Measurements from ENCODE around the gene FLT3LG. TPM values are rescaled to one million over a fixed set of nuclear protein-coding genes. Genes with fewer than 3 reads are reported as not detected.

The FLT3LG gene
- total RNA-seq, 1 donor = 5.4 TPM

DNA sequence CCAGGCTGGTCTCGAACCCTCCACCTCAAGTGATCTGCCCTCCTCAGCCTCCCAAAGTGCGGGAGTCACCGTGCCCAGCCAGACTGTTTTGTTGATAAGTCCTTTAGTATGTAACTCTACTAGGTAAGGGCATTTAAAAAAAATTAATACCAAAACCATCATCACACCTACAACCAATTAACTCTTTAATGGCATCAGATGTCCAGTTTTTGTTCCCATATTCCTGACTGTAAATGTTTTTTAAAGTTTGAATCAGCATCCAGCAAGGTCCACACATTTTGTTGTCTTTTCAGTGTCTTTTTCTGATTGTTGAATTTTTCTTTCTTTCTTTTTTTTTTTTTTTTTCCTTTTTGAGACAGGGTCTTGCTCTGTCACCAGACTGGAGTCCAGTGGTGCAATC lies 44.0 kb downstream of the FLT3LG start:
- TF ChIP-seq, protein P1, sequence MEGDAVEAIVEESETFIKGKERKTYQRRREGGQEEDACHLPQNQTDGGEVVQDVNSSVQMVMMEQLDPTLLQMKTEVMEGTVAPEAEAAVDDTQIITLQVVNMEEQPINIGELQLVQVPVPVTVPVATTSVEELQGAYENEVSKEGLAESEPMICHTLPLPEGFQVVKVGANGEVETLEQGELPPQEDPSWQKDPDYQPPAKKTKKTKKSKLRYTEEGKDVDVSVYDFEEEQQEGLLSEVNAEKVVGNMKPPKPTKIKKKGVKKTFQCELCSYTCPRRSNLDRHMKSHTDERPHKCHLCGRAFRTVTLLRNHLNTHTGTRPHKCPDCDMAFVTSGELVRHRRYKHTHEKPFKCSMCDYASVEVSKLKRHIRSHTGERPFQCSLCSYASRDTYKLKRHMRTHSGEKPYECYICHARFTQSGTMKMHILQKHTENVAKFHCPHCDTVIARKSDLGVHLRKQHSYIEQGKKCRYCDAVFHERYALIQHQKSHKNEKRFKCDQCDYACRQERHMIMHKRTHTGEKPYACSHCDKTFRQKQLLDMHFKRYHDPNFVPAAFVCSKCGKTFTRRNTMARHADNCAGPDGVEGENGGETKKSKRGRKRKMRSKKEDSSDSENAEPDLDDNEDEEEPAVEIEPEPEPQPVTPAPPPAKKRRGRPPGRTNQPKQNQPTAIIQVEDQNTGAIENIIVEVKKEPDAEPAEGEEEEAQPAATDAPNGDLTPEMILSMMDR (IDR thresholded peaks at IDR 0.05; ENCODE audit: insufficient read depth, low read length) = no peak
- no peak for DNase-seq (ENCODE audit: low read depth)
- no peak overlapping the region for H3K4me3 ChIP-seq (ENCODE audit: low read depth, low read length)

DNA sequence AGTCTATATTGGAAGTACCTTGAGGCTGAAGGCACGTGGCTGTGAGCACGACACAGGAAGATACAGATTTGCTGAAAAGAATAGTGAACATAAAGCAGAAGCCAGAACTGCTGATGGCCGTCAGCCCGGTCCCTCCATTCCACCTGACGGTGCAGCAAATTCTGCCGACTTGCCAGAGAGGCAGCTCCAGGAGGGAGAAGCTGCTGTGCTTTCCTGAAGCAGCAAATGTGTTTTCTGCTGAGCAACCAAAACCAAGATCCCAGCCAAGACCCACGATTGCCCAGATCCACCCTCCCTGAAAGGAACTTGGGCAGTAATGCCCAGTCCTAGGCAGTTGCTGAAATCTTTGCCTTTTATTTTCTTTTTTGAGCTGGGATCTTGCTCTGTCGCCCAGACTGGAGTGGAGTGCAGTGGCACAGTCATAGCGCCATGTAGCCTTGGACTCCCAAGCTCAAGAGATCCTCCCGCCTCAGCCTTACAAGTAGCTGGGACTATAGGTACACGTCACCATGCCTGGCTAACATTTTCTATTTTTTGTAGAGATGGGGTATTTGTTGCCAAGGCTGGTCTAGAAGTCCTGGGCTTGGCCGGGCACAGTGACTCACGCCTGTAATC lies 46.8 kb downstream of the FLT3LG start:
- no peak overlapping the region for H3K4me3 ChIP-seq (ENCODE audit: low read depth, low read length)
- DNase-seq (ENCODE audit: low read depth) = no peak
- TF ChIP-seq, protein P1 (IDR thresholded peaks at IDR 0.05; ENCODE audit: insufficient read depth, low read length) = no peak

DNA sequence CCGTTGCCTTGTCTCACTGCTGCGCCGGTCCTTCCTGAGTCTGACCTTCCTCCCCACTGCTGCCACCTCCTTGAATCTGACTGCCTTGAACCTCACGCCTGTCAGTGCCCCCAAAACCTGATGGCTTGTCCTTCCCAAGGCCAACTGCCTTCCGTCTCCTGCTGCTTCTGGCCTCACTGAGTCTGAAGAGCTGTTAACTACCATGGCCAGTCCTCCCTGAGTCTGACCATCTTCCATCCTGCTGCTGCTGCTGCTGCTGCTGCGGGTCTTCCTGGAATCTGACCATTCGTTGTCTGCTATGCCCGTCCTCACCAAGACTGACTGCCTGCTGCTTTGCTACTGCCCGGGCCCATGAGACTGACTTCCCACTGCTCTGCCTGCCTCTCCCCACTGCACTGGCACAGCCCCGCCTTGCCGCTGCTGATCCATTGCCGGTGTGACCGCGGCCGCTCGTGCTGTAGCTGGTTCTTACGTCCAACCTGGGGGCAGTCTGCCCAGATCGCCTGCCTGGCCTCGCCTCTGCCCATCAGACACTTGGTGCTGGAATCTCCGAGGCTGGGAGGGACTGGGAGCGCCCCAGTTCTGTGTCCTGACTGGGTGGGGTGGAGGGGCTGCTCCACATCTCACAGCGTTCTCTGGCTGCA lies 50.9 kb downstream of the FLT3LG start:
- H3K4me3 ChIP-seq (ENCODE audit: low read depth, low read length) = no peak overlapping the region
- no peak for DNase-seq (ENCODE audit: low read depth)
- TF ChIP-seq, protein P1 (IDR thresholded peaks at IDR 0.05; ENCODE audit: insufficient read depth, low read length) = no peak

DNA sequence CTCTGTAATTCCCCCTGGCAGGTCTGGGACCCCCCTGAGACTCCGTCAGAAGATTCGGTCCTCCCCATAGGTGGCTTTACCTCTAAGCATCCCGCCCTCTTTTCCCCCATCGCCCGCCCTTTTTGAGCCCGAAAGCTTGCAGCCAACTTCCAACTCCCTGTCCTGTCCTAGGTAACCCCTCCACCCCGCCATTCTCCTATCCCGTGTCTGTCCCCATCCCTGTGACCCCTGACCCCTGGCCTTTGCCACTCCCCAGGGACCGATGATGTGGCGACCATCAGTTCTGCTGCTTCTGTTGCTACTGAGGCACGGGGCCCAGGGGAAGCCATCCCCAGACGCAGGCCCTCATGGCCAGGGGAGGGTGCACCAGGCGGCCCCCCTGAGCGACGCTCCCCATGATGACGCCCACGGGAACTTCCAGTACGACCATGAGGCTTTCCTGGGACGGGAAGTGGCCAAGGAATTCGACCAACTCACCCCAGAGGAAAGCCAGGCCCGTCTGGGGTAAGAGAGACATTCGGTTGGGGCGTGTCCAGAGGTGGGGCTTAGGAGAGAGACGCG lies 54.3 kb downstream of the FLT3LG start:
- TF ChIP-seq, protein P1 (IDR thresholded peaks at IDR 0.05; ENCODE audit: insufficient read depth, low read length) = no peak
- DNase-seq (ENCODE audit: low read depth) = peak; percentile 81
- peak overlapping the region; percentile 85 for H3K4me3 ChIP-seq (ENCODE audit: low read depth, low read length)

DNA sequence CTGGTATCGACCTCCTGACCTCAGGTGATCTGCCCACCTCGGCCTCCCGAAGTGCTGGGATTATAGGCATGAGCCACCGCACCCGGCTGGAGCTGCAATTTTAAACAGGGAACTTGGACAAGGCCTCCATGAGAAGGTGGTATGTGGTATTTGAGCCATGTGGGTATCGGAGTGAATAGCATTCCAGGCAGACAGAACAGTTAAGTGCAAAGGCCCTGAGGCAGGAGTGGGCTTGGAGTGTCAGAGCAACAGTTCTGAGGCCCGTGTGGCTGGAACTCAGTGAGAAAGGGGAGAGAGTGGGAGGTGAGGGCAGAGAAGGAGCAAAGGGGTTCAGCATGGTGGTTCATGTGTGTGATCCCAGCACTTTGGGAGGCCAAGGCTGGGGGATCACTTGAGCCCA lies 56.7 kb downstream of the FLT3LG start:
- H3K4me3 ChIP-seq (ENCODE audit: low read depth, low read length) = no peak overlapping the region
- DNase-seq (ENCODE audit: low read depth) = no peak
- TF ChIP-seq, protein P1 (IDR thresholded peaks at IDR 0.05; ENCODE audit: insufficient read depth, low read length) = no peak

DNA sequence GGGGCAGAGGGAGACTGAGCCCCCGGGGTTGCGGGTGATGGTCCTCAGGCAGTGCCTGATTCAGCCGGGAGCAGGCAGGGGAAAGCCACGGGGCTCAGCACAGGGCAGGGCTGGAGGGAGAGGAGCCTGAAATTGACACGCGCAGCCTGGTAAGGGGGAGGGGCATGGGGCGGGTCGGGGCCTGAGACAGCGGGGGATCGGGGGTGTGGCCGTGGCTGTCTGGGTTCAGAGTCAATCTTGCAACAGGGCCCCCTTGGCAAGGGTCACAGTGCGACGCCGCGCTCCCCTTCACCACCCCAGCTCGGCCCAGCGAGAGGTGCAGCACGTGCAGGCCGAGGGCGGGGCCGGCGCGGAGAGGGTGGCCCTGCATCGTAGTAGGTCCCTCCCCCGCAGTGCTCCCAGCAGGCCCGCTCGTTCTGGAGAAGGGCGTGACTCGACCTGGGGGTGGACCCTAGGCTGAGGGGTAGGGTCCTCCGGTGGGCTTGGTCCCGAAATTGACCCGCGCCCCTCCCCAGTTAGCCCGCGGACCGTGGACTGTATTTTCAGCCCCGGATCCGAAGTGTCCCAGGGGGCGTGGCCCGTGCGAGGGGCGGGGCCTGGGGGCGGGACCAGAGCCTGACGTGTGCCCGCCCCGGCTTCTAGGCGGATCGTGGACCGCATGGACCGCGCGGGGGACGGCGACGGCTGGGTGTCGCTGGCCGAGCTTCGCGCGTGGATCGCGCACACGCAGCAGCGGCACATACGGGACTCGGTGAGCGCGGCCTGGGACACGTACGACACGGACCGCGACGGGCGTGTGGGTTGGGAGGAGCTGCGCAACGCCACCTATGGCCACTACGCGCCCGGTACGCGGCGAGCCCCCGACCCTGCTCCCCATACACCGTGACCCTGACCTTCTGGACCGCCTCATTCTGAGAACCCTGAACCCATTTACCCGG lies 59.8 kb downstream of the FLT3LG start:
- TF ChIP-seq, protein P1 (IDR thresholded peaks at IDR 0.05; ENCODE audit: insufficient read depth, low read length) = no peak
- H3K4me3 ChIP-seq (ENCODE audit: low read depth, low read length) = peak overlapping the region; percentile 53
- DNase-seq (ENCODE audit: low read depth) = peak; percentile 23

All from fibroblast of the aortic adventitia (primary cell).